GM12878 (cell line): ENCODE data around the gene SLC22A31. TPM values are rescaled to one million over a fixed set of nuclear protein-coding genes. Genes with fewer than 3 reads are reported as not detected.

Experiments
- ATAC-seq: fragments of 200-7000 bp; cut with Tn5 transposase; 3 replicates; pipeline ENCODE4 v1.9.1; 2020; ENCODE audit warnings: mild to moderate bottlenecking, moderate library complexity
- BruUV-seq: library from RNA; stranded (reverse); fragments of 400-500 nt; replicated peaks from 2 replicates; lab custom pipeline; 2021; lab: Mats Ljungman, UMichigan
- CTCF ChIA-PET: fragments of 300-600 bp; sonication (Branson Sonifier 250); formaldehyde crosslinking; extraction: SDS; loops from one replicate; lab custom pipeline; 2021; ENCODE audit warnings: inconsistent platforms; lab: Yijun Ruan, JAX
- POLR2A ChIA-PET: fragments of 350-600 bp; formaldehyde crosslinking; extraction: SDS; loops from one replicate; lab custom pipeline; 2021; ENCODE audit warnings: inconsistent platforms; lab: Charles Lee
- RAD21 ChIA-PET: fragments of 300-600 bp; sonication (Branson Sonifier 250); formaldehyde crosslinking; loops from one replicate; lab custom pipeline; 2023; ENCODE audit warnings: antibody characterized with exemption; ENCODE audit not compliant: unreplicated experiment; lab: Charles Lee
- SMC1A ChIA-PET: fragments of 300-600 bp; sonication (Branson Sonifier 250); formaldehyde crosslinking; loops from one replicate; lab custom pipeline; 2023; ENCODE audit not compliant: unreplicated experiment, uncharacterized antibody; lab: Charles Lee
- DNase-seq: peaks from one replicate; pipeline ENCODE4 v3.0.0-alpha.2; 2011; ENCODE audit warnings: low read depth, low spot score
- FAIRE-seq: peaks from 3 replicates; lab custom pipeline; 2011; peaks lifted over from hg19 to GRCh38; lab: Jason Lieb, UNC
- H2AFZ ChIP-seq: 2 replicates; pipeline ENCODE4 v1.6.0; 2011; ENCODE audit warnings: low read depth, low read length, control low read depth; ENCODE audit not compliant: control insufficient read depth
- H3K27ac ChIP-seq: 2 replicates; pipeline ENCODE4 v1.5.1; 2011; ENCODE audit warnings: control low read depth; ENCODE audit not compliant: control insufficient read depth, insufficient read depth
- H3K27me3 ChIP-seq, 2 experiments: replicated peaks in 1 of 2; 2 replicates each; pipeline versions ENCODE4 v1.6.0 to v1.6.1; 2011; ENCODE audit warnings: low read length in 1 of 2; ENCODE audit not compliant: control insufficient read depth in 2 of 2, insufficient read depth in 2 of 2
- H3K36me3 ChIP-seq, 2 experiments: 2 replicates each; pipeline ENCODE4 v1.5.1; 2011; ENCODE audit warnings: low read length in 1 of 2; ENCODE audit not compliant: control insufficient read depth in 2 of 2, insufficient read depth in 2 of 2
- H3K4me1 ChIP-seq: 2 replicates; pipeline ENCODE4 v1.6.1; 2011; ENCODE audit warnings: mild to moderate bottlenecking, low read length, moderate library complexity, mixed read lengths; ENCODE audit not compliant: control insufficient read depth, insufficient read depth
- H3K4me2 ChIP-seq: 2 replicates; pipeline ENCODE4 v1.6.0; 2011; ENCODE audit warnings: control low read depth; ENCODE audit not compliant: control insufficient read depth, insufficient read depth
- H3K4me3 ChIP-seq: fragments of 200-600 bp; sonication (generic); 2 replicates; pipeline ENCODE4 v1.5.1; 2016
- H3K79me2 ChIP-seq: 2 replicates; pipeline ENCODE4 v1.6.0; 2011; ENCODE audit warnings: low read length; ENCODE audit not compliant: control insufficient read depth, insufficient read depth
- H3K9ac ChIP-seq: 2 replicates; pipeline ENCODE4 v1.8.0; 2011; ENCODE audit warnings: low read length, control low read depth, mixed read lengths; ENCODE audit not compliant: control insufficient read depth, insufficient read depth
- H3K9me3 ChIP-seq: replicated peaks from 3 replicates; pipeline ENCODE4 v1.5.1; 2011; ENCODE audit warnings: mild to moderate bottlenecking, low read length; ENCODE audit not compliant: control insufficient read depth, insufficient read depth
- H4K20me1 ChIP-seq: 2 replicates; pipeline ENCODE4 v1.6.0; 2011; ENCODE audit not compliant: control insufficient read depth, insufficient read depth
- CBX3 ChIP-seq: fragments of 200-600 bp; sonication (generic); IDR thresholded peaks from 2 replicates; pipeline ENCODE4 v1.6.1; 2016; ENCODE audit warnings: low read depth, borderline replicate concordance
- CHD1 ChIP-seq: IDR thresholded peaks from 2 replicates; pipeline ENCODE4 v1.6.1; 2012; ENCODE audit warnings: low read depth, low read length, improper control_type of control experiment
- JUND ChIP-seq: IDR thresholded peaks from 2 replicates; pipeline ENCODE4 v1.6.1; 2012; ENCODE audit warnings: low read depth, mild to moderate bottlenecking, low read length, improper control_type of control experiment, moderate library complexity
- MTA3 ChIP-seq: IDR thresholded peaks from 2 replicates; pipeline ENCODE4 v1.6.1; 2012; ENCODE audit warnings: low read length, inconsistent platforms, borderline replicate concordance
- MYC ChIP-seq: IDR thresholded peaks from 2 replicates; pipeline ENCODE4 v1.6.1; 2011; ENCODE audit warnings: mild to moderate bottlenecking, low read length, moderate library complexity, inconsistent platforms; ENCODE audit not compliant: insufficient read depth, insufficient replicate concordance, insufficient read length, severe bottlenecking
- PAX5 ChIP-seq: IDR thresholded peaks from 2 replicates; pipeline ENCODE4 v1.6.1; 2011; ENCODE audit warnings: low read depth, low read length, borderline replicate concordance
- POLR2AphosphoS2 ChIP-seq: IDR thresholded peaks from 2 replicates; pipeline ENCODE4 v1.6.1; 2011; ENCODE audit warnings: low read depth, mild to moderate bottlenecking, low read length, improper control_type of control experiment, moderate library complexity
- RCOR1 ChIP-seq: conservative IDR thresholded peaks from 2 replicates; pipeline ENCODE4 v1.6.1; 2012; ENCODE audit warnings: low read depth, low read length, improper control_type of control experiment
- RELA ChIP-seq: fragments of 450-650 bp; IDR thresholded peaks from 2 replicates; pipeline ENCODE4 v1.8.0; 2014; ENCODE audit warnings: borderline replicate concordance; ENCODE audit not compliant: partially characterized antibody
- SREBF2 ChIP-seq: IDR thresholded peaks from 2 replicates; pipeline ENCODE4 v1.6.1; 2012; ENCODE audit warnings: mild to moderate bottlenecking, low read length
- WRNIP1 ChIP-seq: IDR thresholded peaks from 2 replicates; pipeline ENCODE4 v1.6.1; 2011; ENCODE audit warnings: low read depth, low read length, improper control_type of control experiment, borderline replicate concordance
- ZBED1 ChIP-seq: IDR thresholded peaks from 2 replicates; pipeline ENCODE4 v1.6.1; 2016; ENCODE audit warnings: borderline replicate concordance
- ZNF24 ChIP-seq: fragments of 450-650 bp; IDR thresholded peaks from 2 replicates; pipeline ENCODE4 v1.6.1; 2017; ENCODE audit warnings: antibody characterized with exemption, mild to moderate bottlenecking
- ZZZ3 ChIP-seq: IDR thresholded peaks from 2 replicates; pipeline ENCODE4 v1.6.1; 2011; ENCODE audit warnings: low read depth; ENCODE audit not compliant: control insufficient read depth, insufficient read length
- WGBS: methylation state at CpG from one replicate; pipeline ENCODE4 v1.1.6; 2016; ENCODE audit warnings: low lambda C conversion rate; ENCODE audit not compliant: insufficient replicate concordance, insufficient coverage; ENCODE audit errors: missing lambda C conversion rate; 5-methylcytosine and 5-hydroxymethylcytosine counted together
- in situ Hi-C: fragments of 300-500 bp; cut with MboI; formaldehyde crosslinking; loops from 9 replicates; pipeline ENCODE4 v1.14.3; 2018; ENCODE audit warnings: mixed read lengths
- intact Hi-C: fragments of 100-400 bp; cut with micrococcal nuclease; formaldehyde crosslinking; loops from one replicate; pipeline ENCODE4 v1.14.2; 2022; ENCODE audit not compliant: unreplicated experiment
- polyA plus RNA-seq, 11 experiments: library from polyadenylated mRNA; depleted of rRNA in 4 of 11; unstranded in 6 of 11; stranded (reverse) in 5 of 11; fragments of >200 nt; fragmentation: Nextera tagmentation in 4 of 11; fragmentation: Illumina TruSeq in 1 of 11; extraction: Ambion mirVana in 4 of 11; extraction: Trizol in 1 of 11; gene quantifications; 1 replicate in 1 of 11; 2 replicates in 10 of 11; pipeline versions ENCODE4 v1.2.1 to v1.2.3, GENCODE V29; 2011 to 2016; ENCODE audit warnings: inconsistent platforms in 2 of 11, missing spikeins in 2 of 11, low read depth in 1 of 11
- total RNA-seq, 4 experiments: library from RNA; depleted of rRNA in 3 of 4; stranded (reverse); fragments of >200 nt in 3 of 4; fragmentation: Illumina TruSeq in 1 of 4; extraction: Trizol in 1 of 4; gene quantifications; 2 replicates each; pipeline versions ENCODE4 v1.2.1 to v1.2.3, GENCODE V29; 2013 to 2021
- TF ChIP-seq, protein P1 (sequence below): fragments of 150-350 bp; IDR thresholded peaks from 2 replicates; pipeline ENCODE4 v1.6.1; 2016; ENCODE audit warnings: low read depth, low read length
- TF ChIP-seq, protein P2 (sequence below): fragments of 450-650 bp; IDR thresholded peaks from 2 replicates; pipeline ENCODE4 v1.6.1; 2016; ENCODE audit warnings: mild to moderate bottlenecking, moderate library complexity, borderline replicate concordance
- TF ChIP-seq, protein P3 (sequence below): IDR thresholded peaks from 2 replicates; pipeline ENCODE4 v1.6.1; 2012; ENCODE audit warnings: low read length, inconsistent platforms

Gene SLC22A31
- total and polyA plus RNA-seq, 10 of the 15 experiments (the other 5 are each of a cell fraction or from before 2014, with no cell fraction given) = 0.13 to 0.24 (median 0.23) TPM; not detected in 7

DNA sequence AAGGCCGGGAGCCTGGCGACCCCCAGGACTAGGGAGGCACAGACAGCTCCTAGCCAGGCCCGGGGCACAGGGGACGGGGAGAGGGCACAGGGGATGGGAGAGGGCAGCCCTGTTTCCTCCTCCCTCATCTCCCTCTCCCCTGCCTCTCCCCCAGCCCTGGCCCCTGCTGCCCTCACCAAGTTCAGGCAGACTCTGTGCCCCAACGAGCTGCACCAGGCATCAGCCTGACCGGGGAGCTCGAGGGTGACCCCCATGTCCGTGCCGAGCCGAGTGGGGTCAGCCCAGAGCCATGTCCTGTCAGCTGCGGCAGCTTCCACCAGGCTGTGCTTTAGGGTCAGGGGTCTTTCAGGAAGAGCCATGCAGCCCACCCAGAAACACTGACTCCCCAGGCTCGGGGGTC, 22.8 kb downstream of the SLC22A31 start:
- BruUV-seq = no TSS peak
- no peaks in the 10 kb centered on the region for H3K79me2 ChIP-seq
- no peak for ATAC-seq
- RAD21 ChIA-PET = no interaction called here
- no peak overlapping the region for H2AFZ ChIP-seq
- SMC1A ChIA-PET = no interaction called here
- H3K4me2 ChIP-seq = no peak overlapping the region
- H3K9ac ChIP-seq = no peak overlapping the region
- H3K27ac ChIP-seq = no peak overlapping the region
- in situ Hi-C loops (no loop called here), intact Hi-C loops (no loop called here)
- H3K4me3 ChIP-seq = no peak overlapping the region
- no peaks in the 10 kb centered on the region; a peak in 1 of 4 replicates for H3K27me3 ChIP-seq
- FAIRE-seq = no peak
- H4K20me1 ChIP-seq = no peaks in the 10 kb centered on the region; the same call in 1 of the 2 replicates
- DNase-seq = no peak
- TF ChIP-seq RCOR1 (no peak), MYC (no peak), MTA3 (no peak), SREBF2 (no peak), WRNIP1 (no peak), ZBED1 (no peak), CHD1 (no peak), JUND (no peak), ZNF24 (no peak), CBX3 (no peak), PAX5 (no peak), ZZZ3 (no peak), POLR2AphosphoS2 (no peak), RELA (no peak)
- TF ChIP-seq, protein P1, sequence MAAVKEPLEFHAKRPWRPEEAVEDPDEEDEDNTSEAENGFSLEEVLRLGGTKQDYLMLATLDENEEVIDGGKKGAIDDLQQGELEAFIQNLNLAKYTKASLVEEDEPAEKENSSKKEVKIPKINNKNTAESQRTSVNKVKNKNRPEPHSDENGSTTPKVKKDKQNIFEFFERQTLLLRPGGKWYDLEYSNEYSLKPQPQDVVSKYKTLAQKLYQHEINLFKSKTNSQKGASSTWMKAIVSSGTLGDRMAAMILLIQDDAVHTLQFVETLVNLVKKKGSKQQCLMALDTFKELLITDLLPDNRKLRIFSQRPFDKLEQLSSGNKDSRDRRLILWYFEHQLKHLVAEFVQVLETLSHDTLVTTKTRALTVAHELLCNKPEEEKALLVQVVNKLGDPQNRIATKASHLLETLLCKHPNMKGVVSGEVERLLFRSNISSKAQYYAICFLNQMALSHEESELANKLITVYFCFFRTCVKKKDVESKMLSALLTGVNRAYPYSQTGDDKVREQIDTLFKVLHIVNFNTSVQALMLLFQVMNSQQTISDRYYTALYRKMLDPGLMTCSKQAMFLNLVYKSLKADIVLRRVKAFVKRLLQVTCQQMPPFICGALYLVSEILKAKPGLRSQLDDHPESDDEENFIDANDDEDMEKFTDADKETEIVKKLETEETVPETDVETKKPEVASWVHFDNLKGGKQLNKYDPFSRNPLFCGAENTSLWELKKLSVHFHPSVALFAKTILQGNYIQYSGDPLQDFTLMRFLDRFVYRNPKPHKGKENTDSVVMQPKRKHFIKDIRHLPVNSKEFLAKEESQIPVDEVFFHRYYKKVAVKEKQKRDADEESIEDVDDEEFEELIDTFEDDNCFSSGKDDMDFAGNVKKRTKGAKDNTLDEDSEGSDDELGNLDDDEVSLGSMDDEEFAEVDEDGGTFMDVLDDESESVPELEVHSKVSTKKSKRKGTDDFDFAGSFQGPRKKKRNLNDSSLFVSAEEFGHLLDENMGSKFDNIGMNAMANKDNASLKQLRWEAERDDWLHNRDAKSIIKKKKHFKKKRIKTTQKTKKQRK = no peak
- TF ChIP-seq, protein P2, sequence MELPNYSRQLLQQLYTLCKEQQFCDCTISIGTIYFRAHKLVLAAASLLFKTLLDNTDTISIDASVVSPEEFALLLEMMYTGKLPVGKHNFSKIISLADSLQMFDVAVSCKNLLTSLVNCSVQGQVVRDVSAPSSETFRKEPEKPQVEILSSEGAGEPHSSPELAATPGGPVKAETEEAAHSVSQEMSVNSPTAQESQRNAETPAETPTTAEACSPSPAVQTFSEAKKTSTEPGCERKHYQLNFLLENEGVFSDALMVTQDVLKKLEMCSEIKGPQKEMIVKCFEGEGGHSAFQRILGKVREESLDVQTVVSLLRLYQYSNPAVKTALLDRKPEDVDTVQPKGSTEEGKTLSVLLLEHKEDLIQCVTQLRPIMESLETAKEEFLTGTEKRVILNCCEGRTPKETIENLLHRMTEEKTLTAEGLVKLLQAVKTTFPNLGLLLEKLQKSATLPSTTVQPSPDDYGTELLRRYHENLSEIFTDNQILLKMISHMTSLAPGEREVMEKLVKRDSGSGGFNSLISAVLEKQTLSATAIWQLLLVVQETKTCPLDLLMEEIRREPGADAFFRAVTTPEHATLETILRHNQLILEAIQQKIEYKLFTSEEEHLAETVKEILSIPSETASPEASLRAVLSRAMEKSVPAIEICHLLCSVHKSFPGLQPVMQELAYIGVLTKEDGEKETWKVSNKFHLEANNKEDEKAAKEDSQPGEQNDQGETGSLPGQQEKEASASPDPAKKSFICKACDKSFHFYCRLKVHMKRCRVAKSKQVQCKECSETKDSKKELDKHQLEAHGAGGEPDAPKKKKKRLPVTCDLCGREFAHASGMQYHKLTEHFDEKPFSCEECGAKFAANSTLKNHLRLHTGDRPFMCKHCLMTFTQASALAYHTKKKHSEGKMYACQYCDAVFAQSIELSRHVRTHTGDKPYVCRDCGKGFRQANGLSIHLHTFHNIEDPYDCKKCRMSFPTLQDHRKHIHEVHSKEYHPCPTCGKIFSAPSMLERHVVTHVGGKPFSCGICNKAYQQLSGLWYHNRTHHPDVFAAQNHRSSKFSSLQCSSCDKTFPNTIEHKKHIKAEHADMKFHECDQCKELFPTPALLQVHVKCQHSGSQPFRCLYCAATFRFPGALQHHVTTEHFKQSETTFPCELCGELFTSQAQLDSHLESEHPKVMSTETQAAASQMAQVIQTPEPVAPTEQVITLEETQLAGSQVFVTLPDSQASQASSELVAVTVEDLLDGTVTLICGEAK = no peak
- TF ChIP-seq, protein P3, sequence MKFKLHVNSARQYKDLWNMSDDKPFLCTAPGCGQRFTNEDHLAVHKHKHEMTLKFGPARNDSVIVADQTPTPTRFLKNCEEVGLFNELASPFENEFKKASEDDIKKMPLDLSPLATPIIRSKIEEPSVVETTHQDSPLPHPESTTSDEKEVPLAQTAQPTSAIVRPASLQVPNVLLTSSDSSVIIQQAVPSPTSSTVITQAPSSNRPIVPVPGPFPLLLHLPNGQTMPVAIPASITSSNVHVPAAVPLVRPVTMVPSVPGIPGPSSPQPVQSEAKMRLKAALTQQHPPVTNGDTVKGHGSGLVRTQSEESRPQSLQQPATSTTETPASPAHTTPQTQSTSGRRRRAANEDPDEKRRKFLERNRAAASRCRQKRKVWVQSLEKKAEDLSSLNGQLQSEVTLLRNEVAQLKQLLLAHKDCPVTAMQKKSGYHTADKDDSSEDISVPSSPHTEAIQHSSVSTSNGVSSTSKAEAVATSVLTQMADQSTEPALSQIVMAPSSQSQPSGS = no peak
- no peaks in the 10 kb centered on the region for H3K9me3 ChIP-seq
- H3K36me3 ChIP-seq = no peaks in the 10 kb centered on the region
- POLR2A ChIA-PET = no interaction called here
- H3K4me1 ChIP-seq = no peaks in the 10 kb centered on the region
- WGBS = 56% methylated on average over 11 of the region's 12 CpGs
- CTCF ChIA-PET = interaction anchor here (1.5 kb wide), 1 partner anchor 10 kb away, joined by 6 read pairs; no protein-coding TSS in a partner anchor
